AG04450 (cell line): ENCODE results near the gene VSIG2. TPM values are rescaled to one million over a fixed set of nuclear protein-coding genes. Genes with fewer than 3 reads are reported as not detected.

Source experiments
- CTCF ChIA-PET: fragments of 300-600, 350-600 bp; formaldehyde crosslinking; extraction: SDS; loops from one replicate; lab custom pipeline; 2022; ENCODE audit warnings: antibody characterized with exemption, inconsistent platforms; lab: Charles Lee
- POLR2A ChIA-PET: fragments of 350-600 bp; formaldehyde crosslinking; extraction: SDS; loops from one replicate; lab custom pipeline; 2021; ENCODE audit warnings: antibody characterized with exemption, inconsistent platforms; lab: Yijun Ruan, JAX
- DNase-seq: peaks from one replicate; pipeline ENCODE4 v3.0.0-alpha.2; 2011; ENCODE audit warnings: low read depth, low spot score
- H3K27ac ChIP-seq: one replicate; pipeline ENCODE4 v1.5.1; 2012; ENCODE audit warnings: low read depth, low read length, control low read depth
- H3K27me3 ChIP-seq: one replicate; pipeline ENCODE4 v1.6.0; 2012; ENCODE audit warnings: low read length; ENCODE audit not compliant: control insufficient read depth, insufficient read depth
- H3K4me3 ChIP-seq: 2 replicates; pipeline ENCODE4 v1.5.1; 2011; ENCODE audit warnings: mild to moderate bottlenecking, low read depth, low read length, control low read depth
- H3K9me3 ChIP-seq: 2 replicates; pipeline ENCODE4 v1.5.1; 2012; ENCODE audit warnings: low read length; ENCODE audit not compliant: control insufficient read depth, insufficient read depth
- polyA plus RNA-seq: library from polyadenylated mRNA; depleted of rRNA; stranded (reverse); fragments of >200 nt; gene quantifications from 2 replicates; pipeline ENCODE4 v1.2.3, GENCODE V29; 2011
- TF ChIP-seq, protein P1 (sequence below): IDR thresholded peaks from 2 replicates; pipeline ENCODE4 v1.5.1; 2011; ENCODE audit warnings: low read depth, low read length, control low read depth, inconsistent platforms

Gene VSIG2
- polyA plus RNA-seq, 1 experiment: not detected

- peak overlapping the region; percentile 47 for H3K27ac ChIP-seq
- POLR2A ChIA-PET: interaction anchor here (1.2 kb wide), 1 partner anchor 73 kb away, joined by 5 read pairs; the partner anchor contains the start of genes SIAE and SPA17
- CTCF ChIA-PET: interaction anchor here (0.8 to 2.1 kb wide), 13 partner anchors 9 to 129 kb away, joined by 3 to 10 read pairs (median 6); no protein-coding TSS in a partner anchor
Measured at GRCh38 chr11:124746621-124747243, 5.3 kb downstream of the VSIG2 start.

GRCh38 chr11:124745835-124746620 is 6.0 kb downstream of the VSIG2 start:
- DNase-seq: no peak
- H3K9me3 ChIP-seq: peaks cover 3% of the 10 kb centered on the region; the same call in 1 of the 2 replicates
- ChIA-PET CTCF (interaction anchor here (0.8 to 2.1 kb wide), 15 partner anchors 9 to 130 kb away, joined by 3 to 10 read pairs (median 5); no protein-coding TSS in a partner anchor), POLR2A (interaction anchor here (0.7 to 1.2 kb wide), 2 partner anchors 21 to 72 kb away, joined by 3 to 5 read pairs; partner anchors contain the start of genes SIAE and SPA17)
- TF ChIP-seq, protein P1, sequence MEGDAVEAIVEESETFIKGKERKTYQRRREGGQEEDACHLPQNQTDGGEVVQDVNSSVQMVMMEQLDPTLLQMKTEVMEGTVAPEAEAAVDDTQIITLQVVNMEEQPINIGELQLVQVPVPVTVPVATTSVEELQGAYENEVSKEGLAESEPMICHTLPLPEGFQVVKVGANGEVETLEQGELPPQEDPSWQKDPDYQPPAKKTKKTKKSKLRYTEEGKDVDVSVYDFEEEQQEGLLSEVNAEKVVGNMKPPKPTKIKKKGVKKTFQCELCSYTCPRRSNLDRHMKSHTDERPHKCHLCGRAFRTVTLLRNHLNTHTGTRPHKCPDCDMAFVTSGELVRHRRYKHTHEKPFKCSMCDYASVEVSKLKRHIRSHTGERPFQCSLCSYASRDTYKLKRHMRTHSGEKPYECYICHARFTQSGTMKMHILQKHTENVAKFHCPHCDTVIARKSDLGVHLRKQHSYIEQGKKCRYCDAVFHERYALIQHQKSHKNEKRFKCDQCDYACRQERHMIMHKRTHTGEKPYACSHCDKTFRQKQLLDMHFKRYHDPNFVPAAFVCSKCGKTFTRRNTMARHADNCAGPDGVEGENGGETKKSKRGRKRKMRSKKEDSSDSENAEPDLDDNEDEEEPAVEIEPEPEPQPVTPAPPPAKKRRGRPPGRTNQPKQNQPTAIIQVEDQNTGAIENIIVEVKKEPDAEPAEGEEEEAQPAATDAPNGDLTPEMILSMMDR: peak; percentile 42
- no peaks in the 10 kb centered on the region for H3K27me3 ChIP-seq
- peak overlapping the region; percentile 64 for H3K4me3 ChIP-seq
- no peak overlapping the region for H3K27ac ChIP-seq

More at GRCh38 chr11:124746621-124747243, 5.3 kb downstream of the VSIG2 start:
- H3K9me3 ChIP-seq: peaks cover 3% of the 10 kb centered on the region; the same call in 1 of the 2 replicates
- TF ChIP-seq, protein P1: peak; percentile 63
- peak; percentile 27 for DNase-seq
- H3K27me3 ChIP-seq: peaks cover 3% of the 10 kb centered on the region
- peak overlapping the region; percentile 64 for H3K4me3 ChIP-seq

DNA sequence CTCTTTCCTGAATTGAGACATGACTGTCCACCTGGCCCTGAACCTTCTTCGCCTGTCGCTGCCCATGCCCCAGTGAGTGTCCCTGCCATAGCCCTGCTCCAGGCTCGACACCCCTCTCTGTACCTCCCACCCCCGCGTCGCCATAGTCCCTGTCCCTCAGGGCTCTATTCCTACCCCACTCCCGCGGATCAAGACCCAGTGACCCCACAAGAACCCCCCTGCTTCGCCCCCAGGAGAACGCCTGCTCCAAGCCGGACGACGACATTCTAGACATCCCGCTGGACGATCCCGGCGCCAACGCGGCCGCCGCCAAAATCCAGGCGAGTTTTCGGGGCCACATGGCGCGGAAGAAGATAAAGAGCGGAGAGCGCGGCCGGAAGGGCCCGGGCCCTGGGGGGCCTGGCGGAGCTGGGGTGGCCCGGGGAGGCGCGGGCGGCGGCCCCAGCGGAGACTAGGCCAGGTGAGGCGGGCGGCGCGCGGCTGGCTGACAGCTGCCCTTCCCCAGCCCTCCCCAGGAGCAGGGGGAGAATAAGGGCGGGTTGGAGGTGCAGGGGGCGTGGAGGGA is 6.7 kb downstream of the VSIG2 start:
- no peak for DNase-seq
- POLR2A ChIA-PET: interaction anchor here (0.7 kb wide), 1 partner anchor 21 kb away, joined by 3 read pairs; no protein-coding TSS in a partner anchor
- TF ChIP-seq, protein P1: no peak
- no peaks in the 10 kb centered on the region for H3K27me3 ChIP-seq
- peak overlapping the region; percentile 64; the same call in 1 of the 2 replicates for H3K4me3 ChIP-seq
- H3K9me3 ChIP-seq: peaks cover 3% of the 10 kb centered on the region; the same call in 1 of the 2 replicates
- H3K27ac ChIP-seq: no peak overlapping the region
- CTCF ChIA-PET: interaction anchor here (0.9 to 2.1 kb wide), 7 partner anchors 10 to 131 kb away, joined by 3 to 10 read pairs (median 4); no protein-coding TSS in a partner anchor

- H3K4me3 ChIP-seq: no peak overlapping the region
- no peaks in the 10 kb centered on the region for H3K27me3 ChIP-seq
- CTCF ChIA-PET: interaction anchor here (0.5 to 1.9 kb wide), 4 partner anchors 15 to 1725 kb away, joined by 3 to 7 read pairs (median 3); no protein-coding TSS in a partner anchor
- DNase-seq: no peak
- H3K27ac ChIP-seq: no peak overlapping the region
- TF ChIP-seq, protein P1: no peak
- POLR2A ChIA-PET: no interaction called here
- peaks cover 3% of the 10 kb centered on the region; the same call in 1 of the 2 replicates for H3K9me3 ChIP-seq
Measured at GRCh38 chr11:124743050-124743449, 9.0 kb downstream of the VSIG2 start.
